ENCODE data around the gene KRT85.

The KRT85 gene

DNA sequence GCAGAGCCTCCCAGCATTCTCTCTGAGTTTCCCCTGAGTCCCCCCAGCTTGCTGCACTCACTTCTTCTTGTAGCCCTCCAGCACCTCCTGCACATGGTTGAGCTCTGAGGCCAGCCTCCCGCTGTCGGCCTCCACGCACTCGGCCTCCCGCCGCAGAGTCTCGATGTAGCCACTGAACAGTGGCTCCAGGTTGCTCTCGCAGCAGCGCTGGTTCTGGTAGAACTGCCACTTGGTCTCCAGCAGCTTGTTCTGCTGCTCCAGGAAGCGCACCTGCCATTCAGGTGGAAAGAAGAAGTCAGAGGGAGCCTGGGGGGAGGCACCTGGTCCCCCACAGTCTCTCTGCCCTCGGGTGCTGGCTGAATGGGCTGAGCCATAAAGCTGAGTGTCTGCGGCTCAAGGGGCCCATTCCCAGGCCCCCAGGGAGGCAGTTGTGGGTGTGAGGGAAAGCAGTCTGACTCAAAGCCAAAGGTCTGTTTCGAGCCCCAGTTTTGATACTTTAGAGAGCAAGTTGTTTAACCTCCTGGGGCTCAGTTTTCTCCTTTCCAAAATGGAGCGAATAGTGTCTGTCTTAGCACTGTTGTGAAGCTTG lies 2.3 kb downstream of the KRT85 start:
- no peak for DNase-seq

DNA sequence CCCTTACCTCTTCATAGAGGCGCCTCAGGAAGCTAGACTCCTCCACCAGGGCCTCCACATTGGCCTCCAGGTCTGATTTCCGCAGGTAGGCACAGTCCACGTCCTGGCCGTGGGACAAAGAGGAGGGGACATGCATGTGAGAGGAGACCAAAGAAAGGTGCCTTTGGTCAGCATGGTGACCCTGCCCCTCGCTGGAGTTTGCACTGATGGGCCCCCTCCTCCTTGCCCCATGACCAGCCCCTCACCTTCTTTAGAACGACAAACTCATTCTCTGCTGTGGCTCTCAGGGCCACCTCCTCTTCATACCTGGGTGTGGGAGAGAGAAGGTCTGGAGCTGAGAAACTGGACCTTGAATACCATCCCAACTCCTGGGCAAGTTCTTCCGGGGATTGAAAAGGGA lies 3.2 kb downstream of the KRT85 start:
- DNase-seq, result no peak

DNA sequence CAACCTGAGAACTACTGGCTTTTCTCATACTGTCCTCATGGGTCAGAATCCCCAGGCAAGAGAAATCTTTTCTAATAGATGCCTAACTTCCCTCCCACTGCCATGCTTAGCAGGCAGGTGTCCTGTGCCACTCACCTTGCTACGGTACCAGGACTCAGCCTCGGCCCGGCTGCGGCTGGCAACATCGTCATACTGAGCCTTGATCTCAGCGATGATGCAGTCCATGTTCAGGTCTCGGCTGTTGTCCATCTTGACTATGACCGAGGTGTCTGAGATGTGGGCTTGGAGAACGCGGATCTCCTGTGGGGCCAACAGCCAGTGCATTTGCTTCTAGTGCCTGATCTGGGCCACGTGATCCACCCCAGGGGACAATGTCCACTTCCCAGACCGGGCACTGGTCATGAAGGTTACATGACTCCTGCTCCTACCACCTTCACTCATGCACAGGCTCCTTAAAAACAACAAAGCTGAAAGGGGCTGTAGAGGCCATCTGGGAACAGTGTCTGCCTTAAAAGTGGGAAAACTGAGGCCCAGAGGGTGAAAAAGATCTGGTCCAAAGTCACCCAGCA lies 4.1 kb downstream of the KRT85 start:
- DNase-seq, result no peak

DNA sequence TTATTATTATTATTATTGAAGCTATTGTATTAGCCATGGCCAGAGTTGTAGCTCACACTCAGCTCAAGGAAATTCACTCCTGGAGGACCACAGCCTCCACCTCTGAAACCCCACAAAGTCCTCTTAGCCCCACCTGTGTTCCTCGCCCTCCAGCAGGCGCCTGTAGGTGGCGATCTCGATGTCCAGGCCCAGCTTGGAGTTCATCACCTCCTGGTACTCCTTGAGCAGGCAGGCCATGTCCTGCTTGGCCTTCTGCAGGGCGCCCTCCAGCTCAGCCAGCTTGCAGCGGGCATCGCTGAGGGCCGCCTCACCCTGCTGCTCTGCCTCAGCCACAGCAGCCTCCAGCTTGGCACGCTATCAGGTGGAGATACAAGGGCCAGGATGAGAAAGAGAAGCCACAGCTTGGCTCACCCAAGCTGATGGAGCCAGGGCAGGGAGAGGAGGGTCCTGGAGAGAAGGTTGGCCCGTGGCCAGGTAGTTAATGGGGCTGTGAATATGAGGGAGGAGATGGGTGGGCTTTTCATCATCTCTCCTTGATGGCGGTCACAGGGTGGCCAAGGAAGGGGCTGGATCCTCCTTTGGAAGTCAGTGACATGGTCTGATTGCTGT lies 5.1 kb downstream of the KRT85 start:
- peak; percentile 13 for DNase-seq

DNA sequence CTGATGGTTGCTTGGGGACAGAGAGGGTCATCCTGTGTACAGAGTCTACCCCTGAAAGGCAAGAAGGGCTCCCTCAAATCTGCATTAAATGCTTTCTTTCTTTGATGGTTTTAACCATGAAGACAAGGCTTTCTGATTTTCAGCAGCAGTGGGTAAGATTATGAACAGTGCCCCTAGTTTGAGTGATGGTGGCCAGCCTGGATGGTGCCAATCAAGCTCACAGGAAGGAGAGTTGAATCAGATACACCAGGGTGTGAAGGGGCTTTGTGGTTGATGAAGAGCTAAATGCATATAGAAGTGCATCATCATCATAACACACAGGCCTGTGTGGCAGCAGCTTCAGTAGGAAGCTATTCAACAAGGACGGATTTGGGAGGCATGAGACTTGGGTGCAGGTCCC lies 5.7 kb downstream of the KRT85 start:
- no peak for DNase-seq

DNA sequence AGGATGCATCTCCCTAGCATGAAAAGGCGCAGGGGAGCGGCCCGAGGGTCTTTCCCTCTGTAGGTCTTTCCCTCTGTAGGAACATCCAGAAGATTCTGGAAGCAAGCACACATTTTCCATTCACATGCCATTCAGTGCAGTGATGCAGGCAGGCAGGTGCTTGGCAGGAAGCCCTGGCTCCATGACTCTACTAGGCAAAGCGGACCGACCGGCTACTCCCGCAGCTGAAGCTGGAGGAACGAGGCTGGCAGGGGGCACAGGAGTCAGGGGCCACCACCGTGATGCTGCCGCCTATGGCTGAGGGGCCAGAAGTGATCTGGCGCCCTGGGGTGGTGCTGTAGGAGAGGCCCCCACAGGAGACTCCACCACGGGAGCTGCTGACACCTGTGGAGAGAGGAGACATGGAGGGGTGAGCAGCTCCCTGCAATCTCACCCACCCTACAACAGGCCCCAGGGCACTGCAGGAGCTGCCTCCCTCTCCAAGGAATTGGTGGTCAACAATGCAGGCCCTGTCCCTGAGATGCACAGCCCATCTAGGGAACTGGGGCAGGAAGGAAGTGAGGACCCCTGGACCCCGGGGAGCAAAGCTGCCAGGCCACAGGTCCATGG lies 6.5 kb downstream of the KRT85 start:
- no peak for DNase-seq

DNA sequence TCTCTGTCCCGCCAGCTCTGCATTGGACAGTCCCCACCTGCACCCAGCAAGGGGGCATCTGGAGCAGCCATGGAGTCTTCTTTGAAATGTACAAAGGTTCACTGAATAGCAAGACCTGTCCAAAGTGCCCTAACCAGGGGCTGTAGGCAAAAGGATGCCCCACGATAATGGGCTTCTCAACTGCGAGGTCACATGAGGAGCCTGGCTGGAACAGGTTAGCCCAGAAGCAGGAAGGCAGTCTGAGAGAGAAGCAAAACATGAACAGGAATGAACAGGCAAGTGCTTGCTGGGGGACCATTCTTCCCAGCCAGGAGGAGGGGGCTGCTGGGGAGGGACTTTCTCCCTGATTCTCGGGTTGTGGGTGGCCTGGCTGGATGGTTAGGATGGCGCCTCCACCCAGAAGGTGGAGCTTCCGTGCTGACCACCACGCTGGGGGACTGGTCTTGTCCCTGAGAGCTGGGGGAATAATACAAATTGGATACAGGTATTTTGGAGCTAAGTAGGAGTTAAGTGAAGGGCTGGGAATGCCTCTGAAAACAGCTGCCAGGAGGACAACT lies 7.1 kb downstream of the KRT85 start:
- no peak for DNase-seq

DNA sequence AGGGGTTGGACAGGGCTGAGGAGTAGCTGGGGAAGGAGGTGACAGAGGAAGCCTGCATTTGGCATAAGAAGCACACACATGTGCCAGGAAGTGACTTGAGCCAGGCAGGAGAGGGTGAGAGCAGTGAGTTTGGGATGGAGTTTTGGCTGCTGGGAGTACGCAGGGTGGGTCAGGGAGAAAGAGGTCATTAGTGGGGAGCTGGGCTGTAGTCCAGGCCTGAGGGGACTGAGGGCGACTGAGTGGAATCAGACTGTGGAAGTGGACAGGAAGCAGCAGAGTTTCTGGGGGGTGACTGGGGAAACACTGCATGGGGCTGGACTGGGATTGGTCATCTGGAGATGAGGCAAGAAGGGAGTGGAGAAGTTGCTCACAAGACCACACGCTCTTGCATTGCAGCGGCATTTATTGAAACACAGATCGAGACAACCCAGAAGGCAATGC lies 7.6 kb downstream of the KRT85 start:
- DNase-seq, result no peak

DNA sequence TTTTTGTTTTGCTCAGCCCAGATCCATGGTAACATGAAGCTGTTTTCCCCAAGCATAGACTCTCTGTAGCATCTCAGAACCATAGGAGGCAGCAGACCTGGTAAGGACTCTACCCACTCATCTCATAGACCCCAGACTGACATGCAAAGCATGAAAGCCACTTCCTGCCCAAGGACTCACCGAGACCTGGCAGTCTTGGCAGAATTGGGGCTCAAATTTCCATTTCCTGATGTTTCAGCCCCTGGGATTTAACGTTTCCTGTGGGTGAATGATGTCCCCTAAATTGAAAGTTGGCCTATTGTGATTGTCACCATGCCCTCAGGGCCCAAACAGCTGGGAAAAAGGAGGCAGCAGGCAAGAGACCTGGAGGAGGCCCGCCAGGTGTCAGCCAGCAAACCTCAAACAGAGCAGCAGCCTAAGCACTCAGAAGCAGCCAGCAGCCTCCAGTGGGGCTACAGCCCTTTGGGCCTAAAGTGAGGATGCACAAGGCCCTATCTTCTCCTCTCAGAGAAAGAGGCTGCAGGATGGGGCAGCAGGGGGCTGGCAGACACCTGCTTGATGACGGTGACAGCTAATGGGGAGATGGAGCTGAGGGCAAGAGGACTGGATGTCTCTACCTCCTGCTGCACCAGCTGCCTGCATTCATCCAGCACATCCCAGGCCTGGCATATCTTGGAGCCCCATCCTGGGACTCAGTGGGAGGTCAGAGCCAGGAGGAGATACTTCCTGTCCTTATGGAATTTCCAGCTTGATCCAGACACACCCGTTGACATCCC lies 8.5 kb downstream of the KRT85 start:
- DNase-seq, result no peak

DNA sequence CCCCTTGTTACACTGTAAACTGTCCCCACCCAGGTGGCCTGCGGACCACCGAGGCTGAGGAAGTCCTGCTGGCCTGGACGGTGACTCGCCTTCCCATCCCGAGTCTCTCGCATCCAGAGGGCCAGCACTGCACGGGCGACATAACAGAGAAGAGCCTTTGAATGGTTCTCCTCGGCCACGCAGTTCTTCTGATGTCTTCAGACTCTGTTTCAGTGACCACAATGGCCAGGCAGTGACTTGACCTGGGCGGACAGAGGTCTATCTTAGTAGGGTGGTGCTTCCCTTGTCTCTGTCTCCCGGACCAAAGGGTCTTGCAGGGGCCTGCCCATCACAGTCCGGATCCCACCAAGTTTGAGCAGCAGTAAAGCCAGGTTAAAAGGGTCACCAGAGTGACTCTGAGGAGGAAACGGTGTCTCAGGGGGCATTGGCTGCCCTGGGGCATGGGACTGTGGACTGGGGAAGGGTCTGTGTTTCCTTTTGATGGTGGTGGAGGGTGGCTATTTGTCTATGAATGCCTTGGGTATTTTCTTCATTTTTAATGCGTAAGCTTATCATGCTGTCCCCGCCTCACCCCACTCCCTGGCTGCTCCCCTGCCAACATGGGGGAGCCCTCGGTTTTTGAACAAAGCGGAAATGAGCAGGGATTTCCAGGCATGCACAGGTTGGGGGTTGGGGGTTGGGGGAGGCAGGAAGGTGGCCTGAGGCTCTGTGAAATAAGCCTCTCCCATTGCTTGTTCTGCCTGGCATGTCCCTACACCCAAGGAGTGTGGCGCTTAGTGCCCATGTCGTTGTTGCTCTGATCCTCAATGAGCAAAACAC lies 10.3 kb downstream of the KRT85 start:
- DNase-seq, result no peak

DNA sequence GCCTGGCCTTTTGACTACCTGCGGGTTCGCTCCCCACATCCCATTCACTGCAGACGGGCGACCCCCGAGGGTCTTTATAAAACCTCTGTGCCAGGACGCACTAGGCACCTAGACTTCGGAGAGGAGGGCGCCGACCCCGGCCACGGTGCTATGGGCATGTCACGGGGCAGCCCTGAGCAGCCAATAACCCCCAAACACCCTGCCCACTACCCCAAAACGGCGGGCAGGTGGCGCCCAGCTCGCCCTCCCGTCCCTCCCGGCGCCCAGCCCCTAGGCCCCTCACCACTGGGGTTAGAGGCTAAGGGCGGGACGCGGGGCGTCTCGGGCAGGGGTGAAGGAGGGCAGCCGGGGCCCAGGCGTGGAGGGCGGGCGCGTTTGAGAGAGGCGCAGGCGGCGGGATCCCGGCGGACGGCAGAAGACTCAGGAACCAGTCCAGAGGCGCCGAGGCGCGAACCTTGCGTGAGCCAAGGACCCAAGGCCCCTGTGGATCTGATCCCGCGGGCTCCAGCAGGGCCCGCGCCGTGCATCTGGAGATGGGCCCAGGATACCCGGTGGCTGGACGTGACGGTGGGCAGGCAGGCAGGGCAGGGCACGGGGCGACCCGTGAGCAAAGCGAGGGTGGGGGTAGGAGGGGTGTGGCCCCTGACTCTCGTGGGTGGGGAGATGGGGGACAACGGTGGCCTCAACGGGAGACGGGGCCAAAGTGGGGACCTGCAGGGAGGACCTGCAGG lies 11.1 kb downstream of the KRT85 start:
- no peak for DNase-seq

DNA sequence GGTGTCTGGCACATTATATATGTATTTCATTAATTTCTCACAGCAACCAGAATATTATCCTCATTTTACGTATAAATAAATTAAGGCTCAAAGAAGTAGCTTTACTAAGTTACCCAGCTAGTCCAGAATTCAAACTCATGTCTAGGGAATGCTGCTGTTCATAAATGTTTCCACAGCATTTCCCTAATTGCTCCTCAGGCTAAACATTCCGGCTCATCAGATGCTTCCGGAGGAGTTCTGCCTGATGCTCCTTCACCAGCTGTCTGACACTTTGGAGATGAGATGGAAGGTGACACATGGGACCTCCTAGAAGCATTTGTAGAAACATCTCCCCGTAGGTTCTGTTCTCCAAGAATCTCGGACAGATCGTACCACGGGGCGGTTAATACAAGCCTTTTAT lies 12.1 kb downstream of the KRT85 start:
- DNase-seq, result no peak

DNA sequence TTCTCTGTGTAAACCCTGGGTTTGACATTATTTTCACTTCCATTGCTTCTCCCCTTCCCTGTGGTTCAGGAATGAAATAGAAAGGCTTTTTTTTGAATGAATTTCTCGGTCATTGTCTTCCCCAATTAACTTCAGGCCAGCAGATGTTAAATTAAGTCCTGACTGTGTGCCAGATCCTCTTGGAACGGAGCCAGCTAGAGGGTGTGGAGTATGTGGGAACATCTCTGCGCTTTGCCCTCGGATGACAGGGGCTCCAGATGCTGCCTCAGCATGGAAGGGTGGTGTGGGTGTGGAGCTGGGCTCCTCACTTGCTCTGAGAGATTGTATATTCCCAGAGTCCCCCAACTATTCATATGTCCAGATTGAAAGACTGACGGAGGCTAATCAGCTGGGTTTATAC lies 13.1 kb downstream of the KRT85 start:
- DNase-seq, result no peak

DNA sequence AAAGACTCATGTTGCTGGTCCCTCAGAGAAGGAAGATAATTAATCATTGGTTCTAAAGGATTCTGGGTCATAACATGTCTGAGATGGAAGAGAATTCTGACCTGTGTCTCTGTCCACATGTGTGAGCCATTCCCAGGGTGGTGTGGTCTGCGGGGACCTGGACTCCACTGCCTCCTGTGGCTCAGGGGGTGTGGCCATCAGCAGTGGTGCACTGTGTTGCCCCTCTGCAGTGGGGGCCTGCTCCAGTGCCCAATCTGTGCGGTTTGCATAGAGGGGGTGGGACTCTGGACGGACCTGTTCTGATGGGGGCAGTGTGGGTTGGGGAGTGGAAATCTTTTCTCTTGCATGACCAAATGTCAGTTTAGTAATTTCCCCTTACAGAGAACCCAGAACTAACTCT lies 13.5 kb downstream of the KRT85 start:
- DNase-seq, result no peak

DNA sequence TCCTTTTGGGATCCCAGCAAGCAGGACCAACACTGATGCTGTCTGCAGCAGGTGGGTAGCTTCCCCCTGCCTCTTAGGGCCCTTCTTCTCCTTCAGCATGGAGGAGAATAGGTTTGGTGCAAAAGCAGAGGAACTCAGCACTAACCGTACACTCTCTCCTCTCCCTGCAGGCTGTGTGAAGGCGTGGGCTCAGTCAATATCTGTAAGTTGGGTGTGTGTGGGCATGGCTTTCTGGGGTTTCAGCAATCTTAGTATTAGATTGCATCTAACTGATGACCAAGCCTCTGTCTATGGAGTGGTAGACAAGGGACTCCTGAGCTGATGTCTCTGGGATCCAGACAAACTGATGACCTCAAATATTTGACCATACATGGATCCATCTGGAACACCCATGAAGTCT lies 14.3 kb downstream of the KRT85 start:
- no peak for DNase-seq

DNA sequence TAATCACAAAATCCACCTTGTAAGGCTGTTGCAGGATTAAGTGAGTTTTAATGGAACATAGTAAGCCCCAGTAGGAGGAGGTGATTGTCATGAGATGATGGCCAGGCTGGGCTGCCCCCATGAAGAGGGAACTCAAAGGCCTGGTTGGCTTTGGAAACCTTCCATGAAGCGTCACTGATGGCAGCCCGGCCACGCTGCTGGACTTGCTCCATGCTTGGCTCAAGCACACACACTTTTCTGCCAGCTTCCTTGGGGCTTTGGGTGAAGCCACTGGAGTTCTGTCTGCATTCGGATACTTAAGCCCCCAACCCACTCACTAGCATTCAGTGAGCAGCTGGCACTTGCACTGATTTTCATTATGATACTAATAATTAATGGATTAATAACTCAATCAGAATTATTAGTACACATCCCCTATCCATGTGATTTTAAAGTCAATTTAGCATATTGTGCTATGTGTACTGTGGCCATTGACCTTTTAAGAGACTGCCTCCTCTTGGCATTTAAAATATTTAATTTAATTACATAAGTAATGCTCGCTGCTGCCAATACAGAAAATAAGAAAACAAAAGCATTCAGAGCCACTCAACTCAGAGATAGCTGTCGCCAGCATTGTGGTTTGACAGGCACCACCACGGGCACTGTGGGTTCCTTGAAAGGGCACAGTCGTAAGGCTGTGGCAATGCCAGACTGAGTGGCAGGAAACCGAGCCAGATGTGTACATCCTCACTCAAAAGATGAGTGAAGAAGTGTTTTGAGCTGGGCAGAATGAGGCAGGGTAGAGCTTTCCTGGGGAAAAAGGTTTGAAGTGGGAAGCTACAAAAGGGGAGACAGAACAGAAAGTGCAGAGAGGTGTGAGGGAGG lies 15.9 kb downstream of the KRT85 start:
- peak; percentile 46 for DNase-seq

DNA sequence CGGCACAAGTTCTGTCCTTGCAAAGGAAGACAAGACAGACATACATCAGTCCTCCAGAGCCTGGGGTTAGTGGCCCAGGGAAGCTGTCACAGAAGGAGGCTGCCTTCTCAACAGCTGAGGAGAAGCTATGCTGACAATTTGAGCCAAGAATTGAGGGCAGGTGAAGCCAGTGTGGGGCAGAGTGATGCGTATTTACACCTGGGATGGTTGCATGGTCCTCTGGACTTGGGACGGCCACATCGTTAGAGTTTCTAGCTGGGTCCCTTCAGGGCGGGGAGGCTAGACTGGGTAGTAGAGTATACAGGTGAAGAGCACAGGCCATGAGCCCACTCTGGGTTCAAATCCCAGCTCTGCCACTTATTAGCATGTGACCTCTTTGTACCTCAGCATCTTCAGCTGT lies 16.5 kb downstream of the KRT85 start:
- no peak for DNase-seq

DNA sequence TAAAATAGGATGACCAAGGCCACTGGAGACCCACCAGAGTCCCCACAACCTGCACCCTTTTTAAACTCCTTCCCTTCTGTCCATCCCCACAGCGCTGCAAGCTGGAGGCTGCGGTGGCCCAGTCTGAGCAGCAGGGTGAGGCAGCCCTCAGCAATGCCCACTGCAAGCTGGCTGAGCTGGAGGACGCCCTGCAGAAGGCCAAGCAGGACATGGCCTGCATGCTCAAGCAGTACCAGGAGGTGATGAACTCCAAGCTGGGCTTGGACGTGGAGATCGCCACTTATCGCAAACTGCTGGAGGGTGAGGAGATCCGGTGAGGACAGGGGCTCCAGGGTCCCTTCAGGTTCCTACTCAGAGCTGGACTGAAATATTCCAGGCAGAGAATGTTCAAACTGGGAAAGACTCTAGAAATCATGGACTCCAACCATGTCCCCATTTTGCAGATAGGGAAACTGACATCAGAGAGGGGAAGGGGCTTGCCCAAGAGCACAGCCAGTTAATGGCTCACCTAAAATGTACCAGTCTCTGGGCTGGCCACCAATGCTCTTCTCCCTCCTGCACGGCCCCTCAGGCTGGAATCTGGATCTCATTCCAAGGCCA lies 17.2 kb downstream of the KRT85 start:
- DNase-seq, result no peak

DNA sequence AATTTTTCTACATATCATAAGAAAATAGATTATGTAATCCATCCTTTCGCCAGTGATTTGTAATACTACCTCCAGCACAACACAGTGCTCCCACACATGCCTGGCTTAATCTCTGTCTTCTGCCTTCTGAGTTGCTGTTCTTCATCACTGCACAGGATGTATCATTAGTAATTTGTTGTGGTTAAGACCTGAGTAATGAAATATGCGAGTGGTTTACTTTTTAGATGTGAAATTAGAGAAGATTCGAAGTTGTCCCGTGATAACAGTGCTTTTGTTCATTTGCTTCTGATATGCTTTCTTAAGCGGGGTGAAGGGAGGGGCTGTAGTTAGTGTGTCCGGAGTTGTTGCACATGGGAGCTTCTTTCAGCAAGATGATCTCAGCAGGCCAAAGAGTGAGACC lies 18.1 kb downstream of the KRT85 start:
- DNase-seq, result no peak
